Skin epidermis (tissue), 12 donors: Measurements from ENCODE around the gene ODAD3.
"Not testable (repeated sequence)": the region's sequence is repeated elsewhere in the genome, so short reads cannot be mapped to it uniquely, and the experiment has no call there.

Source experiments
- H3K27ac ChIP-seq, 21 experiments: fragments of 200-600 bp; sonication (generic) in 11 of 21; one replicate each; pipeline ENCODE4 v1.5.0; 2020; ENCODE audit warnings: mild to moderate bottlenecking in 3 of 21, inconsistent platforms in 2 of 21, moderate library complexity in 2 of 21
- H3K4me3 ChIP-seq, 7 experiments: fragments of 200-600 bp; sonication (generic) in 2 of 7; one replicate each; pipeline ENCODE4 v1.5.0; 2020; ENCODE audit warnings: inconsistent platforms in 2 of 7, mild to moderate bottlenecking in 2 of 7, moderate library complexity in 1 of 7

ODAD3 gene

DNA sequence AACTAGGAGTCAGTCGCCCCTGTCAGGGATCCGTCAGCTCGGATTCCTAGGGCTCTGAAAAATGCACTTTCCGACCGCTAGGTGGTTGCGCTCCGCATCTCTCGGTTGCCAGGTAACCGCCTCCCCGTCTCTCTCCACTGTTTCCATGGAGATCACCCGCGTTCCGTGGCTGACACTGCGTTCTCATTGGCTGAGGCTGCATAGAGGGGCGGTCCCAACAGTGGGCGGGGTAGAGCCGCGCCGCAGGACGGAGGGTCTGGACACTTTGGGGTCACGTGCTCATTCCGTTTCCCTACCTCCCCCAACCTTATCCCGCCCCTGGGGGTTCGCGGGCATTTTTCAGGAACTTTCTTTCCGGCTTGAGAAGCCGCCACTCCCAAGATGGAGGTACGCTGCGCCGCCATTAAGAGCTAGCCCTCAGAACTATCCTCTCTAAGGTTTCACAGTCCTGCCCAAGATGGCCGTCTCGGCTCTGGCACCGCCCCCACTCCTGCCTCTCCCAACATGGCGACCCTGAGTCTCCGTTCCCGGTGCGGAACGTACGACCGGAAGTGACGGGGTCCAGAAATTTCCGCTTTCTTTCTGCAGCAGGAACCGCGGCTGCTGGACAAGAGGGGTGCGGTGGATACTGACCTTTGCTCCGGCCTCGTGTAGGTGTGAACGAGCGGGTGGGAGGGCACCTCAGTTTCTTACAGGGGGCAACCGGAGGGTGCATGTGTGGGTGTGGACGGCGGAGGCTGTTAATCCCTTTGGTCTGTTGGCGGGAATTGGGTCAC lies at the start of gene ODAD3, which contains the start of gene PRKCSH:
ODAD3 (minus strand) TSS at position 65 of the 776 bp plus-strand sequence. CDS start 105 bp downstream, outside the sequence.
PRKCSH (plus strand) TSS at position 579 of the 776 bp plus-strand sequence. CDS start 483 bp downstream, outside the sequence.
- H3K27ac ChIP-seq = peak within 1 kb of the TSS in 20 of 21 experiments; percentile 36 to 91 (median 79)
- H3K4me3 ChIP-seq = peak within 1 kb of the TSS; percentile 43 to 87 (median 68)

GRCh38 chr19:11483366-11484111 lies 48.6 kb upstream of the ODAD3 start:
- Histone ChIP-seq H3K4me3 (no peak overlapping the region), H3K27ac (no peak overlapping the region)

GRCh38 chr19:11482384-11483050 lies 47.6 kb upstream of the ODAD3 start:
- Histone ChIP-seq H3K4me3 (peak overlapping the region; percentile 12 to 36 (median 22)), H3K27ac (no peak overlapping the region)

- Histone ChIP-seq H3K4me3 (peak overlapping the region; percentile 12 to 36 (median 22)), H3K27ac (no peak overlapping the region)
Observed at GRCh38 chr19:11481534-11482383, 46.8 kb upstream of the ODAD3 start.

DNA sequence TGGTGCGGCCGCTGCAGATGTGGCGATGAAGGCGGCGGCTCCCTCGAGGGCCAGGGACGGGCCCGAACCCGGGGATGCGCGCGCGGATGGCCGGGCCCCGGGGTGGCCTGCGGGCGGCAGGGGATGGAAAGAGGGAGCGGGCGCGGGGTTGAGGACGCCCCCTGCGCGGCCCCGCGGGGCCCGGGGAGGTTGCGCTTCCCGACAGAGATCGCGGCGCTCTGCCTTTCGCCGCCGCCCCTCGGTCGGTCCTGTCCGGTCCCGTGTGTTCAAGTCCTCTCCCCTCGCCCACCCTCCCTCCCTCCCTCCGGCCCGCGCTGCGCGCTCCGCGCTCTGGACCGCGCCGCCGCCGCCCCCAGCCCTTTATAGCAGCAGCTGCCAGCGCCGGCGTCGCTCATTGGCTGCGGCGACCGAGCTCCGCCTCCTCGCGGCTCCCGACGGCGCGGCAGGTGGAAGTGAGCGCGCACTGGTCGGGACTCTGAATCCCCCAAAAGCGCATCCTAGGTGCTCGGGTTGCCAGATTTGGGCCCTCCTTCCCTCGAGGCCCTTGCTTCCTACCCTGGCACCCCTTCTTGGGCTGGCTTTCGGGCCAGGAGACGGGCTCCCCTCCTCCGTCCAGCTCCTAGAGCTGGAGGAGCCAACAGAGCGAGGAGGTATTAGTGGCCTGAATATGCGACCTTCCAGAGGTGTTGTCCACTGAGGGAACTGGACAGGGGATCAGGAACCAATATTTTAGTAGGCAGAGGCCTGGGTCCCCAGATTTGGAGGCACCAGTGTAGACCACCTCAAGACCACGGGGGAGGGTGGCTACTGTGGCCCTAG lies 46.0 kb upstream of the ODAD3 start, which contains the start of gene ELAVL3:
ELAVL3 (minus strand) TSS at position 332 of the 819 bp plus-strand sequence. CDS start 438 bp downstream, outside the sequence.
- H3K4me3 ChIP-seq = peak within 1 kb of the TSS in 1 of 7 experiments; percentile 32
- no peak within 1 kb of the TSS for H3K27ac ChIP-seq

GRCh38 chr19:11479898-11480714 lies 45.2 kb upstream of the ODAD3 start:
- Histone ChIP-seq H3K4me3 (no peak overlapping the region), H3K27ac (no peak overlapping the region)

DNA sequence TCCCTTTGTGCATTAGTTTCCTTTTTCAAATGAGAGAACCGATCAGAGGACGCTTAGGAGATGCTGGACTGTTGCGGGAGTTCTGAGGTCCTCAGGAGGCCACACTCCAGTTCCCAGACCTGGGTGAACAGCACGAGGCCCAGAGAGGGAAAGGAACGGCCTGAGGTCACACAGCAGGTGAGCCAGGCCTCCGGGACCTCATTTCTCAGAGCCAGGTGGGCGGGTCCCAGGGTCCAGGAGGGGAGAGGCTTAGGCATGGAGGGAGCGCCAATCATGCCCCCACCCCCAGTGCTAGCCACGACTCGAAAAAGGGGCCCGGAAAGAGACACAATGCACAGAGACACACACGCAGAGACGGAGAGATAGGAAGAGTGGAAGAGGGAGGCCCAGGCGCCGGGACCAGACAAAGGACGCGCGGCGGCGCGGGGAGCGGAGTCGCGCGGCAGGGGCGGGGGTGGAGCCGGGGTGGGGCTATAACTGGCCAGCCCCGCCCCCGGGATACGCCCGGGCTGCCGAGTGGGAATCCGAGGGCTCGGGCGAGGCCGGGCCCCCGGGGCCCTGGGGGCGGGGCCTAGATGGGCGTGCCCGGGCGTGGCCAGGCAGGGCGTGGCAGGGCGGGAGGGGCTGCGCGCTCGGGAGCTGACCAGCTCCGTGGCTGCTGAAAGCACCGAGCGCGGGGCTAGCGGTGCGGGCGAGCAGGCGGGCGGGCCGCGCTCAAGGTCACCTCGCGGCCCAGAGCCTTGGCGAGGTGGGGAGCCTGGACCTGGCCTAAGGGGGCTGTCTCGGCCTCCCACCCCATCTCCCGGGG lies 44.4 kb upstream of the ODAD3 start:
- Histone ChIP-seq H3K4me3 (no peak overlapping the region), H3K27ac (no peak overlapping the region)

- Histone ChIP-seq H3K27ac (no peak overlapping the region), H3K4me3 (no peak overlapping the region)
Observed at GRCh38 chr19:11478167-11479089, 43.5 kb upstream of the ODAD3 start.

DNA sequence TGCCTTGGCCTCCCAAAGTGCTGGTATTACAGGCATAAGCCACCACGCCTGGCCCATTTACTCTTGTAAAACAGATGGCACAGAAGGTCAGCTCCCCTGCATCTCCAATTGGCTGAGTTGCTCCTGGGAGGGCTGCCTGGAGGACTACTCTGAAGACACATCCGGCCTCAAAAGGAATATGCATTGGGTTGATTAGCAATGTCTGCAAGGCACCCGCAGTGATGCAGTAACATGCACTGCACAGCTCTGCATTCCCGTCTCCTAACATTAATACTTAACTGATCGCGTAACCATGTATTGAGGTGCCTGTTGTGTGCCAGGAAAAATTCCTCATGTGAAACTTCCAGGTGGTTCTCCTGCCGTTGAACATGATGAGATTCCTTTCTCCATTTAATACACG lies 40.9 kb upstream of the ODAD3 start:
- H3K4me3 ChIP-seq = no peak overlapping the region
- no peak overlapping the region for H3K27ac ChIP-seq

GRCh38 chr19:11475343-11475742 lies 40.4 kb upstream of the ODAD3 start:
- not testable (repeated sequence) for H3K4me3 ChIP-seq, H3K27ac ChIP-seq

GRCh38 chr19:11473725-11474124 lies 38.8 kb upstream of the ODAD3 start:
- no peak overlapping the region for H3K4me3 ChIP-seq
- H3K27ac ChIP-seq = no peak overlapping the region

GRCh38 chr19:11468266-11468845 lies 33.4 kb upstream of the ODAD3 start:
- H3K27ac ChIP-seq, H3K4me3 ChIP-seq: not testable (repeated sequence)

- H3K4me3 ChIP-seq = no peak overlapping the region
- no peak overlapping the region for H3K27ac ChIP-seq
Observed at GRCh38 chr19:11465600-11465999, 30.7 kb upstream of the ODAD3 start.

- no peak overlapping the region for H3K4me3 ChIP-seq
- H3K27ac ChIP-seq = no peak overlapping the region
Observed at GRCh38 chr19:11464333-11465265, 29.7 kb upstream of the ODAD3 start.
